ENCODE measurements around the gene LYZL2.
A peak's percentile ranks its signal among the peaks of the same experiment; 100 is the strongest.
"Not testable (repeated sequence)": the region's sequence is repeated elsewhere in the genome, so short reads cannot be mapped to it uniquely, and the experiment has no call there.

Gene LYZL2

DNA sequence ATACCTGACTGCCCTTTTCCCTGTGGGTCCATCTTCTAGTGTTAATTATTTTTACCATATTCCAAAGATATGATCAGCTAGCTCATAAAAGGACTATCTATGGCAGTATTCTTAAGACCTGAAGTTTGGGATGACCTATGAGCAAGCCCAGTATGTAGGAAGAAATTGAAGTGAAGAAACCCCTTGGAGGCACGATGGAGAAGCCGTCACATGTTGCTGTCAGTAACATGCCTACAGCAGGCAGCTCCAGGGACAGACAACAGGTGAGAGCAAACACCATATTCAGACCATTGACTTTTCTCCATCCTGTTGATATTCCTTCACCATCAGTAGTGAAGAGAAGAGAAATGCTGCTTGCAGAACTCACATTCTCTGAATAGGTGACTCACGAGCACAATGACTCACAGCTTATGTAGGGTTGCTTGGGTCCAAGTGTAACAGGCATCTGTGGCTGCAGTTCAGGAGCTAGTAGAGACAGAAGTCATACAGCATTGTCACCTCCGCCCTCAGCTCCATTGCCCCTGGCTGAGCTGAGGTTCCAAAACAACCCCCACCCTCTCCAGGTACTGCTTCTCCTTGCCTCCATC lies 8.4 kb upstream of the LYZL2 start:
- no peak for DNase-seq

DNA sequence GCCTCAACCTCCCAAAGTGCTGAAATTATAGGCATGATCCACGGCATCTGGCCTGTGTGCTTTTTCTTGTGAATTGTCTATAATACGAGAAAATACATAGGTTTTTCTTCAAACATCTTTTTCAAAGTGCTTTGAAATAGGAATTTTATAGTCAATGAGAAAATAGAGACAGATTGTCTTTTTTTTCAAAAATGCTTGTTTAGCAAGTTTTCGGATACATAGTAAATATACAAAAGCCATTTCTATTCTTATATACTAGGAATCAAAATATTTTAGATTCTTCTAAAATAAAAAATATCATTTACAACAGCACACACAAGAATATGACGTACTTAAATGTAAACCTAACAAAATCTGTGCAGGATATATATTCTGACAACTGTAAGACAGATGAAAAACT lies 1.6 kb upstream of the LYZL2 start:
- DNase-seq: no peak

DNA sequence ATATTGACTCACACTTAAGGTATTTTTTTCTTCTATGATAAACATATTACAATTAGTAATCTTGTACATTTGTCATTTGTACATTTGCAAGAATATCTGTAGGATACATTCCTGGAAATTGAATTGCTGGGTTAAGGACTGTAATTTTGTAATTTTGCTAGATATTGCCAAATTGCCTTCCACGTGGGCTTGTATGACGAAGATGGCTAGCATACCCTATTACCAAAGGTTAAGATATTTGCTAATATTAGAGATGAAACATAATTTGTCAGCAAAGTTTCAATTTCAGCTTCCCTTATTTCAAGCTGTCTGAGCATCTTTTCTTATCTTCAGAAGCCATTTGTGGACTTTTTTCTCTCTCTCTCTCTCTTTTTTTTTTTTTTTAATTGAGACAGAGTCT lies 1.0 kb upstream of the LYZL2 start:
- DNase-seq: no peak

DNA sequence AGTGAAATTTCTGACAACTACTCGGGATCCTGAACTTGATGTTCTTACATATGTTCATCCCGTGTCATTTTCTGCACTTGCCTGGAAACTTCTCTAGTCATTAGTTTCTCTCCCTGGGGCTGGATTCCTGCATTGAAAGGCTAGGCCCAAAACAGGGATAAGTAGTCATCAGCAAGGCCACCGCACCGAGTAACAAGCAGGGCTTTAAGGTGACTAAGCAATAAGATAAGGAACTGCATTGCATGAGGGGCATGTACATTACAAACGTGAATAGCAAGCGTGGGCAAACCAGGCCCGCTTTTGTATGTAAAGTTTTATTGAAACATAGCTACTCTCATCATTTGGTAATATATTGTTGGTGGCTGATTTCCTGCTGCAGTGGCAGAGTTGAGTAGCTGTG lies 977 bp downstream of the LYZL2 start:
- DNase-seq: not testable (repeated sequence)

DNA sequence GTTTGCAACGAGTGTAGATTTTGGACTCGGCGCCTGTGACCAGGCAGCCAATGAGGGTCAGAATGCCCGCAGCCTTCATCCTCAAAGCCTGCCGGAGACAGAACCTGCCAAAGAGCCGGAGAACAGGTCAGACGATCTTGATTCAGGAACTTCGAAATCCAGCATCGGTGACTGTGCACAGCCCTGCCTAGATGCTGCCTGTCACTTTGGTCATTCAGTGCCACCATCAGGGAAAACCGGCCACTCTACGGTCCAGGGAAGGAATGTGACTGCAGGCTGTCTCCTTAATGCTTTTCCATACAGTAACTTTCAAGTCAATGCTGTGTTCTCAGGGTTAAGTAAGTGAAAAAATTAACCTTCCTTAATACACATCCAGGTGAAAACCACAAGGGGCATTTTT lies 2.7 kb downstream of the LYZL2 start:
- DNase-seq: not testable (repeated sequence)

DNA sequence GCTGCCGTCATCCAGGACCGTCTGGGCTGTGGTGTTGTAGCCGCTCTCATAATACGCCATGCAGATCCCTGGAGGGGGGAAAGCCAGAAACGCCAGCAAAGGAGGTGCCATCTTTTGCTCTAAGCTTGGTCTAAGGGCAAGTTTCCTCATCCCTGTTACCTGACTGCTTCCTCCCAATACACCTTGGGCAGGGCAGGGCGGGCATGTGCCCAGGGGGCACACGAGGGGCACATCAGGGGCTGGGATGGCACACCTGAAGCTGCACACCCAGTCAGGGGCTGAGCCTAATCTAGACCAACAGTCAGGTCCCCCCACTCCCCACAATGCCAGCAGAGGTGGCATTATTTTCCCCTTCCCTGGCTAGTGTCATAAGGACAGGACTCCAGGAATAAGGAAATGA lies 3.4 kb downstream of the LYZL2 start:
- DNase-seq: not testable (repeated sequence)

DNA sequence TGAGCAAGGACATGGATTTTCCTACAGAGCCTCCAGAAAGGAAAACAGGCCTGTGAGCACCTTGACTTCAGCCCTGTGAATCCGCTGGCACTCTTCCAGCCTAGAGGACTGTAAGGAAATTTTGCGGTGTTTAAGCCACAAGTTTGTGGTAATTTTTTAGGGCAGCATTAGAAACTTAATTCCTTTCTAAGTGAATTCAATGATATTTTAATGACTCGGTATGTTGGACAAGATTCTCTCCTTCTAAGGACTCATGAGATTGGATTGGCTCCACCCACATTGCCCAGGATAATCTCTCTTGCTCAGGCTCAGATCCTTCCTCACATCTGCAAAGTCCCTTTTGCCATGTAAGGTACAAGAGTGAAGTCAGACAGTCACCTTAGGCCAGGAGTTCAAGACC lies 4.5 kb downstream of the LYZL2 start:
- no peak for DNase-seq

DNA sequence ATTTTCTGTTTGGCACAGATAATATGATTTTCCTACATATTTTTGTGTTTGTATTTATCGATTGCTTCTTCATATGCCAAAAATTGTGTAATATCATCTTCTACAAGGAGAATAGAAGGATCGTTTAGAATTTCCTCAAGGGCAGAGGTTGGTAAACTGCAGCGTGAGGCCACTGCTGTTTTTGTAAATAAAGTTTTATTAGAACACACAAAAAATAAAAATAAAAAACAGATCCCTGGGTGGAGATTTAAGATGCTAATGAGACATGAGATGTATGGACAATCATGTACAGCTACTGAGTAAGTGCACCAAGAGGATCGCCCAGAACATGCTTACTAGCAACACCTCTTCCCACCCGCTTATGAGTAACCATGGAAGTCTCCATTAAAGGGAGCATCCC lies 9.6 kb downstream of the LYZL2 start:
- DNase-seq: no peak

DNA sequence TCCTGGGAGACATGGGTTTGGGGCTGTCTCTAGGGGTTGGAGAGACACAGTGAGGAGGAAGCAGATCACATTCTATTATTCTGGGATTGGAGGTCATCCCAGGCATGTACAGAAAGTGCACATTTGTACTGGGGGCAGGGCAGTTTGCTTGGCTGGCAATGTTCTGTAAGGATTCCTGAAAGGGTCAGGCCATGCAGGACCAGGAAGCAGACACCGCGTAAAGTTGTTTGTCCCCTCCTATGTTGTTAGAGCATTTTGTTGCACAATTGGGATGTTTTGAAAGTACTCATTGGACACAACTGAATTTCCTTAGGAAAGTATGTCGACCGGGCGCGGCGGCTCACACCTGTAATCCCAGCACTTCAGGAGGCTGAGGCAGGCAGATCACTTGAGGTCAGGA lies 12.5 kb downstream of the LYZL2 start:
- no peak for DNase-seq

DNA sequence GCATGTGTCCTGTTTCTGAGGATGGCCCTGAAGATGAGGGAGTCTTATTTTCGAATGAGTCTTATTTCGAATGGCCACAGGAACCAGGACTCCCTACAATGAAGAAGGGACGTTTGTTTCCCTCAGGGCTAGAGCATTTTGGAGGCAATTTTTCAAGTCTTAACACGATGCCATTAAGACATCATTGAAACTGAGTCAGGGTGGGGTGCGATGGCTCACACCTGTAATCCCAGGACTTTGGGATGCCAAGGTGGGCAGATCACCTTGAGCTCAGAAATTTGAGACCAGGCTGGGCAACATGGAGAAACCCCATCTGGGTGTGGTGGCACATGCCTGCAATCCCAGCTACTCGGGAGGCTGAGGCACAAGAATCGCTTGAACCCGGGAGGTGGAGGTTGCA lies 18.5 kb downstream of the LYZL2 start:
- not testable (repeated sequence) for DNase-seq

DNA sequence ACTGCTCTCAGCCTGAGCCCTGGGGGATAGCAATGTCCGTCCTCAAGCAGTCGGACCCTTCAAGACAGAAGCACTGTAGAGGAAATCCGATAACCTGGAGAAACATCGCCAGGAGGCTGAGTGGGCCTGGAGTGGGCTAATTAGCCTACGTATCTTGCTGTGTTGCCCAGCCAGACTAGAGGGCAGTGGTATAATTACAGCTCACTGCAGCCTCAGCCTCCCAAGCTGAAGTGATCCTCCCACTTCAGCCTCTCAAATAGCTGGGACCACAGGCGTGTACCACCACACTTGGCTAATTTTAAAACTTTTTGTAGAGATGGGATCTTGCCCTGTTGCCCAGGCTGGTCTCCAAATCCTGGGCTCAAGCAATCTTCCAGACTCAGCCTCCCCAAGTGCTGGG lies 21.7 kb downstream of the LYZL2 start:
- no peak for DNase-seq

DNA sequence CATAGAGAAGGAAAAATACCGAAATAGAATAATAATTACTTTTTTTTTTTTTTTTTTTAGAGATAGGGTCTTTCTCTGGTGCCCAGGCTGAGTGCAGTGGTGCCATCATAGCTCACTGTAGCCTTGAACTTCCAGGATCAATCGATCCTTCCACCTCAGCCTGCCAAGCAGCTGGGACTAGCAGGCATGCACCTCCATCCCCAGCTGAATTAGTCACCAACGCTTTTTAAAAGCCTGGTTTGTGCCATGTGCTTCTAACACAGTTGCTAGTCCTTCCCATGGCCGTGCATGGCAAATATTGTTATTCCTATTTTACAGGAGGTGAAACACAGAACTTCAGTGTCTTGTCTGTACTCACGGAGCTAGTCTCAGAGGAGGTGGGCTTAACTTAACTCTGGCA lies 23.2 kb downstream of the LYZL2 start:
- DNase-seq: no peak

DNA sequence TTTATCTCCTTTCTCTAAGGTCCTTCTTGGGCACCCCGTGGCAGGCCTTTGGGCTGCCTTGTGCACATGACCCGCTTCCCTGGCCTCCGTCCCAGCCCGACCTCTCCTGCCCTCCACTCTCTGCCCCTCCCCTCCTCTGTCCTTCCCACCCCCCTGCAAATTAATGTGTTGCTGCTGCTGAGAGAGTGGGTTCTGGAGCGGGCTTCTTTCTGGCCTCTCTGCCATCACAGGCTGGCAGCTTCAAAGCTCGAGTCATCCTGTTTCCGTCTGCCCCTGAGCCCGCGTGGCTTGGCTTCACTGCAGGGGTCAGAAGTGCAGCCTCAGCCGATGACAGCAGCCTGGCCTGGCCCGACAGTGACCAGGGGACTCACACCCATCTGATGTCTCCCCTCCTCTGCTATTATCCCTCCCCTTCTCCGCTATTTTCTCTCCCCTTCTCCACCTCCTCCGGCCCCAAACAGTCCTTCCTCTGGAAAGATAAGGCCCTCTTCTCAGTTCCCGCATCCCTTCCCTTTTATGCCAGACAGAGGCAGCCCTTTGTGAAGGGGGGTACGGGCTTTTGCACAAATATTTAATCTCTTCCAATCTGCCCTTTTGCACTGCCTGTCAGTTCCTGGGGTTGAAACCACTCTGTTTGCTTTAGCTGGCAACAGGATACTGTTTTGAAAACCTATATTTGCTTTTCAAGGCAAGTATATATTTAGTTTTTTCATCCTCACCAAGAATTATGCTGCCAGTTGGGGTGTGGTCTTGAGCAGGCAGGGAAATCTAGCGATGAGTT lies 24.0 kb downstream of the LYZL2 start:
- not testable (repeated sequence) for DNase-seq

DNA sequence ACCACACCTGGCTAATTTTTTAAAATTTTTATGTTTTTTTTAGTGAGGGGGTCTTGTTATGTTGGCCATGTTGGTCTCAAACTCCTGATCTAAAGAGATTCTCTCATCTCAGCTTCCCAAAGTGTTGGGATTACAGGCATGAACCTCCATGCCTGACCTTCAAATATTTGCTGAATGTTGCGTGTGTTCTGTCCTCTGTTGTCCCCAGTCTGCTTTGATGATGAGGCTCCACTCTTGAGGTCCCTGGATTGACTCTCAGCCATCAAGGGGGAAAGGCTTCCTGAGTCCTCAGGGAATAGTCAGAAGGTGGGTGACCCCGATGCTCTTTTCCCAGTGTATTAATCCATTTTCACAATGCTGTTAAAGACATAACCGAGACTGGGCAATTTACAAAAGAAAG lies 26.0 kb downstream of the LYZL2 start:
- DNase-seq: no peak

DNA sequence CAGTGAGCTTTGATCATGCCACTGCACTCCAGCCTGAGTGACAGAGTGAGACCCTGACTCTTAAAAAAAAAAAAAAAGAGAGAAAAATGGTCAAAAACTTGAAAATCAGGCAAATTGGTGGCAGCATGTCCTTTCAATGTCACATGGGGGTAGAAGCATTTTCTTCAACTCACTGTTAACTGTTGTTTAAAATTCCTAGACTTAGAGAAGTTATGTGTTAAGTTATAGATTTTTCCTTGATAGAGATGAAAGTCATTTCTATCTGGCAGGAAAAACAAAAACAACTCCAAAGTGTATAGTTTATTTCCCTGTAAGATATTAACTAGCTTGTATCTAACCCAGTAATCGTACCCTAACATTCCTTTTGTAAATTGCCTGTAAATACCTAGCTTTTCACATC lies 26.8 kb downstream of the LYZL2 start:
- DNase-seq: no peak

DNA sequence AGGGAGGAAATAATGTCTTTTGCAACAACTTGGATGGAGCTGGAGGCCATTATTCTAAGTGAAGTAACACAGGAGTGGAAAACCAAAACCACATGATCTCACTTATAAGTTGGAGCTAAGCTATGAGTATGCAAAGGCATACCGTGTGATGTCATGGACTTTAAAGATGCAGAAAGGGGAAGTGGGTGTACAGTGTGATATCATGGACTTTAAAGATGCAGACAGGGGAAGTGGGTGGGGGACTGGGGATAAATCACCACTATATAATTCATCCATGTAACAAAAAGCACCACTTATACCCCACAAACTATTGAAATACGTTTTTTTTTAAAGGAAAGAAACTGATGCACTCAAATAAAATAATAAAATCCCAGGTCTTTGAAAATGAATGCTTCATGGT lies 29.5 kb downstream of the LYZL2 start:
- no peak for DNase-seq

DNA sequence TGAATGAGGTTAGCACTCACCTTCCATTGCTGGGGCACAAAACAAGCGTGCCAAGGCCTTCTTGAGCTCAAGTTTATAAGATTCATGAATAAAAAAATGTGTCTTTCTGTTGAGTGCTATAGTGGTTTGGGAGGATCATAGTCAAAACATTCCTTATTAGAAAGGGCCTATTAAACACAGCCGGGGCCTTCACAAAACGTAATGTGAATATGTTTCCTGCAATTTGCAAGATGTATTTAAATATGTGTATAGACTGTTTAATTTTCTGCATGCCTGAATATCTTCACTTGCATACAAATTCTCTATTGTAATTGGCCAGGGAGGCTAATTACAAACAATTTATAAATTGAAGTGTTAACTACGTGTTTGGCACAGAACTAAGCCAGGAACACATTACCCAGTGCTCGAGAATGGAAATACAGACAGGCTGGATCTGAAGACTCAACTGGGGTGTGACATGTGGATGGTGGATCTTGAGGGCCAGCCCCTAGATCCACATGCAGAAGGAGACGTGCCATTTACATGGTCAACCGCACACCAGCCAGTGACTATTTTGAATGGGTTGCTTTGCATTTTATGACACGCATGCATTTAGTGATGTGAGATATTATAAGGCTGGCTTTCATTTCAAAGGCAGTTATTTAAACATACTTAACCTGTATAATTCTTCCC lies 31.3 kb downstream of the LYZL2 start:
- no peak for DNase-seq

DNA sequence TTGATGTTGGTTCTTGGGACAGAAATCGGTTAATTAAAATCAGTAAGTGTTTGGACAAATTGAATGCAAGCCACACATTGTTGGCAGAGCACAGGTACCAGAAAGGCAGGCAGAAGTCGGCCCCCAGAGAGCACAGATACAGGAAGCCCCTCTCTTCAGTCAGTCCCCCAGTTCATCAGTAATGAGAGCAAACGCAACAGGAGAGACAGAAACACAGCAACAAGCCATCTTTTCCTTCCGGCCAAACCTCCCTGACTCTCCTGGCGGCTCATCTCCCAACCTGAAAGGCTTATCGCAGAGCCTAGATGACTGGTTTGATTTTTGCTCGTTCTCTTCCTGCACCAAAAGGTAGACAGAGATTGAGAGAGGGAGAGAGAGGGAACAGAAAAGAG lies 32.1 kb downstream of the LYZL2 start:
- not testable (repeated sequence) for DNase-seq

DNA sequence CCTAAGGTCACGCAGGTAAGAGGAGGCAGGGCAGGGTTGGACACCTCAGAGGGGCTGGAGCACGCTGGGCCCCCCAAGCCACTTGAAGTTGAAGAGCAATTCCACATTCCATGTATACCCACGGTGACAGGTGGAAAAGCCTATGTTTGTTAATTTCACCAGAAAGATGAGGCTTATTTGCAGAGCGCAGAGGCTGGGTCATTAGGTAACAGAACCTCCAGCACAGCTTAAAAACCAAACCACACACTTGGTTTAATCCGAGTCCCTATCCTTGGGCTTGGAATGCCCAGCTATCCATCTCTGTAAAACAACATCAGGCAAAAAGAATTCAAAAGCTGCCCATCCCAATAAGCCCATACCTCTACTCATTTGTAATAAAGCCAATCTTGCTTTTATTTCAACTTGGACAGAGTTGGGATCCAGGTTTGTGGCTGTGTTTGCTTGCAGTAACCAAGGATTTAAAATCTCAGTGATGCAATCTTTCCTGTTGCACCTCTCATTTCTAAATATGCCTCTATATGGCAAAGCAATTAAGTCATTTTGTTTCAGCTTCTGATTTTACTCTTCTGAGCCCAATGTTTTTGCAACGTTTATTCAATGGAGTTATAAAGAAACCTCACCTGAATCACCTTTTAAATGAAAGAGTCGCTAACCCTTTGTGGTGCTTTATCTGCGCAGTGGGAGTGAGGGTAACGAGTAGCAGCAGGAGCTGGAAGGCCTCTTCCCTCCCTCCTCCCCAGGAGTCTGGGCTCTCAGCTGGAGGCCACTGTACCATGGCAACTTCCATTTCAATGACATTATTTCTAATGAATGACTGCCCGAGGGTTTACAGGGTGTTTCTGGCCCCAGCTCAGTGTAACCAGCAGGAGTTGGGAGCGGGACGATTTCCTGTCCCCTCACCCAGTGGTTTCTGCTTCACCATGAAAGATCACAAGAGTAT lies 32.8 kb downstream of the LYZL2 start:
- not testable (repeated sequence) for DNase-seq

DNA sequence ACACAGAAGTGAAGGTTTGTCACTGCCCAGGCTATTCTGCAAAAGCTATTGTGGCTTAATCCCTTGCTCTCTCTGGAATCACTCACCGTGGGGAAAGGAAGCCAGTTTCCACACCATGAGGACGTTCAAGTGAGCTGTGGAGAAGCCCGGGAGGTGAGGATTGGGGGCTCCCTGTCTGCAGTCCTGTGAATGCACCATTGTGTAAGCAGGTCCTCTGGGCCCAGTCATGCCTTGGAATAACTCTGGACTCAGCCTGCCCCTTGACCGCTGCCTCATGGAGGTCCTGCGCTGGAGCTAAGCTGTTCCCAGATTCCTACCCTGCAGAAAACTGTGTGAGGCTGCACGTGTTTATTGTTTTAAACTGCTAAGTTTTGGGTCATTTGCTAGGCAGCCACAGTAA lies 33.5 kb downstream of the LYZL2 start:
- DNase-seq: no peak

DNA sequence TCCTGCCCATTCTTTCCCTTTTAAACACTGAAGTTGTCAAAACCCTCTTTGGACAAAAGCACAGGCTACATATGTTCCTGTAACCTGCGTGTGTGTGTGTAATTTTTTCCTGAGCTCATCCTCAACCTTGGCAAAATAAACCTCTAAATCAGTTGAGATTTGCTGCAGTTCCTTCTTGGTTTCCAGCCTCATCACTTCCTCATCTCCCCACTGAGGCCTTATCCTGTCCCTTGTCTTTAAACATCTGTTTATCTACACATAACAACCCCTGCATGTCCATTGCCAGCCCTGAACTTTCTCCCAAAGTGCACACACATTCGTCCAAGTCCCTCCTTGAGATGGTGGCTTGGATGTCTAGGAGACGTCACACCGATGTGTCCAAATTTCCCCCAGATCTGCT lies 35.5 kb downstream of the LYZL2 start:
- DNase-seq: no peak

DNA sequence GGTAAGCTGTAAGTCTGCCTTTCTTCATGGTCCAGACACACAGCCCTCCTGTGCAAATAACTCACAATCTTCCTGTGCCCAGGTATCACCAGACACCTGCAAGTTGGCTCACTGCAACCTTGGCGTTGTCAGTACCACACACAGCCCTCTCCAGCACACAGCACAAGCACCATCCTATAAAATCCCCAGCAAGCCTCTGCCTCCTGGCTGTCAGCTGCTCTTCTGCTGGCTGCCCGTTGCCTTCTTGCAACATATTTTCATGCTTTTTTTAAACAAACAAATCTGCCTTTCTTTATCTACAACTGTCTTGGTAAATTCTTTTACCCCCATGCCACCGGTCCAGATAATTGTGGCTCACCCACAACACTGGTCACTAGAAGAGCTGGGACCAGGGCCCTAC lies 36.8 kb downstream of the LYZL2 start:
- not testable (repeated sequence) for DNase-seq

DNA sequence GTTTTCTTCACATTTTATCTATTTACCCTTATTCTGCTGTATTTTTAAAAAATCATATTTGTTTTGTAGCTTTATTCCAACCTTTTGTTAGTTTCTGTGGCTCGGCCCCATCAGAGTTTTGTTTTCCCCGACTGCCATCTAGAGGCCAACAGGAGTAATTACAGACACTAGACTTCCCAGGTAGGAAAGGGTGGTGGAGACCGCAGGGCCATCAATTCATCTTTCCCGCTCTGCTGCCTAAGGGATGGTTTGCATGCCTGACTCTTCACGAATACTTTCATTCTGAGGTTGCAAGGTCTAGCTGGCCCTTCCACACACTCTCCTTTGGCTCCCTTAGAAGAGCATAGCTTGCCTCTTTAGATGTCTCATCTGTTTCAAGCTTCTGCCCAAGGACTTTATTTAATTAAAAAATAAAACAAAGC lies 38.3 kb downstream of the LYZL2 start:
- DNase-seq: peak; percentile 22

All from NCI-H2227 treated with DMSO at 0.1 percent for 48 hours (cell line).